GM18870 (cell line): ENCODE measurements around the gene AIG1.

Experiments used
- ATAC-seq: cut with Tn5 transposase; IDR thresholded peaks from one replicate; pipeline ENCODE4 v1.9.1; 2021; ENCODE audit warnings: moderate library complexity; ENCODE audit not compliant: unreplicated experiment

Gene AIG1

GRCh38 chr6:143092768-143093167 is 32.1 kb downstream of the AIG1 start:
- no peak for ATAC-seq

GRCh38 chr6:143093290-143093689 is 32.6 kb downstream of the AIG1 start:
- no peak for ATAC-seq

GRCh38 chr6:143096403-143096802 is 35.7 kb downstream of the AIG1 start:
- ATAC-seq, result no peak

GRCh38 chr6:143097224-143097795 is 36.6 kb downstream of the AIG1 start:
- peak; percentile 3 for ATAC-seq

GRCh38 chr6:143098054-143098671 is 37.5 kb downstream of the AIG1 start:
- ATAC-seq, result peak; percentile 88

- no peak for ATAC-seq
Measured at GRCh38 chr6:143099647-143100046, 39.0 kb downstream of the AIG1 start.

GRCh38 chr6:143100429-143100828 is 39.7 kb downstream of the AIG1 start:
- no peak for ATAC-seq

GRCh38 chr6:143103916-143104315 is 43.2 kb downstream of the AIG1 start:
- ATAC-seq, result no peak

- no peak for ATAC-seq
Measured at GRCh38 chr6:143107440-143107839, 46.8 kb downstream of the AIG1 start.

GRCh38 chr6:143107911-143108761 is 47.4 kb downstream of the AIG1 start:
- ATAC-seq, result no peak

- no peak for ATAC-seq
Measured at GRCh38 chr6:143109196-143109595, 48.5 kb downstream of the AIG1 start.

- ATAC-seq, result no peak
Measured at GRCh38 chr6:143110572-143110971, 49.9 kb downstream of the AIG1 start.

GRCh38 chr6:143110996-143111395 is 50.3 kb downstream of the AIG1 start:
- no peak for ATAC-seq

- no peak for ATAC-seq
Measured at GRCh38 chr6:143111443-143111842, 50.8 kb downstream of the AIG1 start.

- ATAC-seq, result peak; percentile 65
Measured at GRCh38 chr6:143112084-143112768, 51.5 kb downstream of the AIG1 start.

GRCh38 chr6:143112837-143113236 is 52.1 kb downstream of the AIG1 start:
- no peak for ATAC-seq

GRCh38 chr6:143115728-143116127 is 55.0 kb downstream of the AIG1 start:
- ATAC-seq, result no peak

- no peak for ATAC-seq
Measured at GRCh38 chr6:143117108-143117507, 56.4 kb downstream of the AIG1 start.

- ATAC-seq, result no peak
Measured at GRCh38 chr6:143119260-143119659, 58.6 kb downstream of the AIG1 start.

- ATAC-seq, result no peak
Measured at GRCh38 chr6:143123081-143123480, 62.4 kb downstream of the AIG1 start.

- no peak for ATAC-seq
Measured at GRCh38 chr6:143123941-143124340, 63.3 kb downstream of the AIG1 start.
